NCI-H345 (cell line): Measurements from ENCODE around the gene BRD1.

Experiments used
- DNase-seq: peaks from one replicate; lab custom pipeline; 2025; lab: John Stamatoyannopoulos, UW

Gene BRD1

DNA sequence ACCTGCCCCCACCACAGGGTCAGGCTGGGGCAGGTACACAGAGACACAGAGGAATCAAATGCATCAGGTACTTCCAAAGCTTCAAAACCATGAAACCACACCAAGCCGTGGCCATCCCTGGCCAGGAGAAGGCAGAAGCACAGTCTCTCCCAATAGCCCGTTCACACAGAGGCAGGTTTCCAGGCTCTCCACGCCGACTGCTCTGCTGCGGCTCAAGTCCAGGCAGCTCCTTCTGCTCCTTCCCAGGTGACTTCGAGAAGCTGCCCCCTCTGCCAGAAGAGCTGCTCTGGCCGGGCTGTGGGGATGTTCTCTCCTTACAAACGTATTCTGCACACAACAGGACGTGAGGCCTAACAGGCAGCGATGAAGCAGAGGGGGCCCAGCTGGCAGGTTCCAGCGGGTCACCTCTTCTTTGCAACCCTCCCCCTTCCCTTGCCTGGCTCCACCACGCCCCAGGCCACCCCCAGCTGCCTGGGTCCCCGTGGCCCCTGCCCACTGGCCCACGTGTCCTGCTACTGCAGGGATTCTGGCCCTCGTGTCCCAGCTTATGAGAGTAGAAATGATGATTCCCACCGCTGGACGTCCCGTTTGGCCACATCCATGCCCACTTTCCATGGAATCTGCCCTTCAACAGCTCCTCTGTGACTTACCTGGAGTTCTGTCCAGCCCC lies 26.1 kb downstream of the BRD1 start:
- no peak for DNase-seq

GRCh38 chr22:49800408-49801238 lies 27.1 kb downstream of the BRD1 start:
- no peak for DNase-seq

DNA sequence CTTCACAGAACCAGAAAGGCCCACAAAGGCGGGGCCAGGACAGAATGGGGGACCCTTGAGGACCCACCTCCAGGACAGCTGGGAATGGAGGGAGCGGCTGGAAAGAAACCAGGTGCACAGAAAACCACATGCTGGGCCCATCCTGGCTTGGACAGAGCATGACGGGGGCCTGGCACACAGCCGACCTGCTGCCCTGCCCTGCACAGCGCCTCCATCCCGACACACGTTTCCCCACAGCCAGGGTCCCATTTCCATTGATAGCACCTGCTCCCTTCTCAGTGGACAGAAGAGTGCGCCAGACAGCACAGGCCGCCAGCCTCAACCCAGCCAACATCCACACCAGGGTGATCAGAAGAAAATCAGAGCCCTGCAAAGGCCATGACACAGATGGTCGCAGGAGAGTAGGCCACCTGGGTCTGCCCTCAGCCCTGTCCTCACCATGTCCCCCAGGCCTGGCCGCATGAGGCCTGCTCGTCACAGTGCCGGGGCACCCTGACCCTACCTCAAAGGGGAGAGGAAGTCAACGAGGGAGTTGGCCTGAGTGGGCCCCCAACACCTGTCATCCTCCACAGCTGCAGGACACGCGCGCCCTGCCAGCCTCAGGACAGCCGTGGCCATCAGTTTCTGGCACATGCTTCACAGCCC lies 28.1 kb downstream of the BRD1 start:
- DNase-seq = no peak

DNA sequence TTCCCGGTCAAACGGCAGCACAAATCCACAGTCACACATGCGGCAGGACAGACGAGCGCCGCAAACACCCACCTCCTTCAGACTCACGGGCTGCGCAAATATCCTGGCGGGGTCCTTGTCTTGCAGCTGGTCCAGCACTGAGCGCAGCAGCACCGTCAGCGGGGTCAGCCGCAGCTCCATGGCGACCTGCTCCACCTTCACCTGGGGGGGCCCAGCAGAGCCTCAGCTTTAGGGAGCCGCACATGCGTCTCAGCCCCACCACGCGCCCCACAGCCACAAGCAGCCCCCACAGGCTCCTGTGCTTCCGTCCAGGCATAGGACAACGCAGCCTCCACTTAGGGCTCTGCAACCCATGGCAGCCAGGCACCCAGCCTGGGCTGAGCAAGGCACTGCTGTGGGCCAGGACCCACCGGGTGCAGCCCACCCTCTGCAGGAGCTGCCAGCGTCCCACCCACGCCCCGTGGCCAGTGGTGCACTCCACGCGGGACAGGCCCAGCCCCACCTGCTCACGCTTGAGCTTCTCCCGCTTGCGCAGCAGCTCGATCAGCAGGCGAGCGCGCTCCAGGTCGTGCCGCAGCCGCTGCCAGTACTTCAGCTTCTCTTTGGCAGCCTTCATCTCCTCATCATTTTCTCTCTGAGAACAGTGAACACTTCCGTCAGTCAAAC lies 29.1 kb downstream of the BRD1 start:
- DNase-seq = no peak

GRCh38 chr22:49797706-49798105 lies 30.0 kb downstream of the BRD1 start:
- no peak for DNase-seq

DNA sequence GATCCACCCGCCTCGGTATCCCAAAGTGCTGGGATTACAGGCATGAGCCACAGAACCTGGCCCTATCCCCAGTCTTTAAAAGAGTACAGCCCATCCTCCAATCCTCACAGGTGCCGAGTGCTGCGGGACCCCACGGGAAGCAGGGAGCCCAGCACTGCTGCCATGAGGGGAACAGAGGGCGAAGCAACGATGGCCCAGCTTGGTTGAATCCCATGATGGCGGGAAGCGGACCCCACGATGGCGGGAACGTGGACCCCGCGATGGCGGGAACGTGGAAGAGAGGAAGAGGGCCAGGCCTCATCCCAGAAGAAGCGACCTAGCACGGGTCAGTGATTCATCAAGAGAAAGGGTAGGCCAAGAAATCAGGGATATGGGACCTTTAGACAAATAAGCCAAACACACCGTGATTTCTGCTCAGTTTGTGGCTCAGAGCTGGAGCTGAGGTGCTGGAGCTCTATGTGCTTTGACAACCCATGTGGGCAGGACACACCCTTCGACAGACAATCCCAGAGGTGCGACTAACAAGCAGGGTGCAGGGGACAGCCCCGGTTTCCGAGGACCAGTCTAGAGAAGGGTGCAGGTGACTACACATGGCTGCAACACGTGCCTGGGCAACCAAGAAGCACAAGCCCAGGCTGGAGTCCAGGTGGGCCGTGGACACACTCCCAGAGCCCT lies 30.9 kb downstream of the BRD1 start:
- no peak for DNase-seq

GRCh38 chr22:49795521-49795920 lies 32.2 kb downstream of the BRD1 start:
- DNase-seq = no peak

DNA sequence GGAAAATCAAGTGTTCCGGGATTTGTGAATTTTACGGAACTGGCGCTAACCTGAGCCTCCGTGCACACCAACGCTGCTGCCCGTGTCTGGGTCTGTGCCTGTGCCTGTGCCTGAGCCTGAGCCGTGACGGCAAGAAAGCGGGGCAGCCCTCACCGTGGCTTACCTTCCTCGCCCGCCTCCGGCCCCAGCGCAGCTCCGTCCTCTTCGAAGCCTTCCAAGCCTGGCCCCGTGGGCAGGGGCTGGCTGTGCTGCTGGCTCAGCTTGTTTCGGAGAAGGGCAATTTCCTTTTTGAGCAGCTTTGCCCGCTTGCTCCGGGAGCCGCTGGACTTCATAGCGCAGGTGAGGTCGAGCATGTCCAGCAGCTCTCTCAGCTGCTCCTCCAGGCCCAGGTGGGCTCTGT lies 33.8 kb downstream of the BRD1 start:
- DNase-seq = no peak

DNA sequence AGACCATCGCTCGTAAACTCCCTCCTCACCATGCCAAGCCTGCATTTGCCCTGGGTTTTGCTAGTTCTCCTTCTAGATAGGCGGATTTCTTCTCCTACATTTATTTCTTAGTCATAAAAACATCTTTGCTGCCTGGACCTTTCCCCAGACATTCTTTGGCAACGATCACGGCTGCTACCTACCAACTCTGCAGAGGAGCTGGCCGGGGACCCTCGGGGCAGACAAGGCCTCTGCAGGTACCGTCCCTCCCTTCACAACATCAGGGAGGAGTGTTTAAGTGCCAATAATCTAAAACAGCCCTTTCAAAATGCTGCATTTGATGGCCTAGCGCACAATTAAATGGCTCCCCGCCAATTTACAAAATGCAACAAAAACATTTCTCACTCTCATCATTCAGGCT lies 34.4 kb downstream of the BRD1 start:
- DNase-seq = no peak

DNA sequence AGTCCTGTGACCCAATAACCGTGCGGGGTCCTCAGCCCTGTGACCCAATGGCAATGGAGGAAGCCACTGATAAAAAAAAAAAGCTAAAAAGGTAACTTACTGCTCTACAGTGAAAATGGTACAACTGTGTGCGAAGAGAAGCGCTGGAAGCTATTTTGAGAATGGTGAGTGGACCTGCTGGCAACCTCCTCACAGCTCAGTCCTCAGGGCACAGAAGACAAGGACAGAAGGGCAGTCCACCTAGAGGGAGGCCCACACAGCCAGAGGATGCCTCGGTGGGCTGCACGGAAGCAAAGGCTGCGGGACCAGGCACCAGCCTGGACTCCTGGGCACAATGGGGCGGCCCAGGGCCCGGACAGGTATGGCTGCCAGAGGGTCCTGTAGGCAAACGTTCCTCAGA lies 35.6 kb downstream of the BRD1 start:
- no peak for DNase-seq

DNA sequence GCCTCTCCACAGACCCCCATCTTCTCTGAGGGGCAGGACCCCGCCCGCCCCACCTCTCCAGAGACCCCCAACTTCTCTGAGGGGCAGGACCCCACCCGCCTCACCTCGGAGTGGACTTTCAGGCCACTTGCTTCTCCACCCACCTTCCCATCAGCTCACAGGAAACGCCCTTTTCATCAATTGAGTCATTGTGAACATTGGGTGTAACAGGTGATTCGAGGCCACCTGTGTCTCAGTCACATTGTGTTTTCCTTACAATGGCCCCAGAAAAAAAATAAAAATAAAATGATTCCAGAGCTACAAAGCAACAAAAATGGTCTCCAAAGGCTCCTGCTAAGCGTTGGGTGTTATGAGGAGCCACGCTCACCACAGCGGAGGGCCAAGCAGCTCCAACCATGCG lies 36.0 kb downstream of the BRD1 start:
- DNase-seq = no peak

- DNase-seq = no peak
Observed at GRCh38 chr22:49790912-49791311, 36.8 kb downstream of the BRD1 start.

- no peak for DNase-seq
Observed at GRCh38 chr22:49789289-49790141, 38.2 kb downstream of the BRD1 start.

GRCh38 chr22:49788504-49788903 lies 39.2 kb downstream of the BRD1 start:
- no peak for DNase-seq

GRCh38 chr22:49787861-49788260 lies 39.8 kb downstream of the BRD1 start:
- no peak for DNase-seq

- no peak for DNase-seq
Observed at GRCh38 chr22:49786976-49787706, 40.5 kb downstream of the BRD1 start.

DNA sequence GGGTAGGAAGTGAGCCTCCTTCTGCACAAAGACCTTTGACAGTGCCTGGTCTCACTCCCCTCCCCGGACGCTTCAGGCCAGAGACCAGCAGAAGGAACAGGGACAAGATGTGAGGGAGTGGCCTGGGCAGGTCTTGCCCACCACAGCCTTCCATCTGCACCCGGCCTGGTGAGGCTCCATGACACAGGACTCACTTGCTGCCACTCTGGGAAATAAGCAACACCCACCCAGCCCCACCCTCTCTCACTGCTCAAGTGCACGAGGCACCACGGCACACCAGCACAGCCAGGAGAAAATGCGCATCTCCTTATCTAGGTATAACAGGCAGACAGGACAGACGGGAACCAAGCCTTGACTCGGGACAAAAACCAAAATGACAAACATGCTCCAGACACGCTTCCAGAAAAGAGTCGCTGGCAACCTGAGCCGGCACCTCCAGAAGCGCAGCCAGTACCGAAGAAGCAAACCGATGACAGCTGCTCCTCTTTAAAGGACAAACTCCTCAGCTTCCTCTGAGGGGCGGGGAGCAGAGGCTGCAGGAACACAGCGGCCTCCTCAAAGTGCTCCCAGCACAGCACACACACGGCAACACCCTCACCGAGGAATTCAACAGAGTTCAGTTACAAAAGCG lies 41.7 kb downstream of the BRD1 start:
- DNase-seq = no peak

- no peak for DNase-seq
Observed at GRCh38 chr22:49785046-49785521, 42.6 kb downstream of the BRD1 start.

DNA sequence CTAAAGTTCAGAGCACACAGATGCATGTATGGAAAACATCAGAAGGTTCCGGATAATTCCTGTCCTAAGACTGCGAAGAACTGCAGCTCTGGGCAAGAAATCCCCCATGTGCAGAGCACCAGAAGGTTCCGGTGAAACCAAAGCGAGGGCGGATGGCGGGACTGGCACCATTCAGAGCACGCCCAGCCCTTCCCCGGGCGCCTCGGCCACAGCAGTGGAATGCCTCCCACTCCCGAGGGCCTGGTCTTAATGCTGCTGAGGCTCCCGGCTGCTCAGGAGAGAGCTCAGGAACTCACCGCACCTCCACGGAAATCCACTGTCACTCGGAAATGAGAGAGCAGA lies 43.1 kb downstream of the BRD1 start:
- no peak for DNase-seq
